ENCODE results near the gene FLG2.

DNA sequence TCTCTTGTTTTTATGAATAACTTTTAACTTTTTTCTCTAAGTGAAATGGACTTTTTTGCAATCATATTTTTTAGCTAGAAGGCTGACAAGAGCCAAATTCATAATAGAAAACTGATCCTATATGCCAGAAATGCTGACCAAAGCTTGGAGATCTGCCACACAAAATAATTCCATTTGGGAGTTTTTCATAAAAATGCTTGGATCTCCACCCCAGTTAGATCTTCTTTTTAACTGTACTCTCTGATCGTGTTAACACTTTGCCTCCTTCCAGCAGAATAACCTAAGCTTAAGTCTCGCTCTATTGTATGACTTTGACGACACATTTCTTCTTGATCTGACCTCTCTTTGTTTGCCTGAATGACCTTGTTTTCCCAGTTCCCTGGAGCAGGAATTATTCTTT lies 16.8 kb downstream of the FLG2 start:
- TF ChIP-seq, protein P1, sequence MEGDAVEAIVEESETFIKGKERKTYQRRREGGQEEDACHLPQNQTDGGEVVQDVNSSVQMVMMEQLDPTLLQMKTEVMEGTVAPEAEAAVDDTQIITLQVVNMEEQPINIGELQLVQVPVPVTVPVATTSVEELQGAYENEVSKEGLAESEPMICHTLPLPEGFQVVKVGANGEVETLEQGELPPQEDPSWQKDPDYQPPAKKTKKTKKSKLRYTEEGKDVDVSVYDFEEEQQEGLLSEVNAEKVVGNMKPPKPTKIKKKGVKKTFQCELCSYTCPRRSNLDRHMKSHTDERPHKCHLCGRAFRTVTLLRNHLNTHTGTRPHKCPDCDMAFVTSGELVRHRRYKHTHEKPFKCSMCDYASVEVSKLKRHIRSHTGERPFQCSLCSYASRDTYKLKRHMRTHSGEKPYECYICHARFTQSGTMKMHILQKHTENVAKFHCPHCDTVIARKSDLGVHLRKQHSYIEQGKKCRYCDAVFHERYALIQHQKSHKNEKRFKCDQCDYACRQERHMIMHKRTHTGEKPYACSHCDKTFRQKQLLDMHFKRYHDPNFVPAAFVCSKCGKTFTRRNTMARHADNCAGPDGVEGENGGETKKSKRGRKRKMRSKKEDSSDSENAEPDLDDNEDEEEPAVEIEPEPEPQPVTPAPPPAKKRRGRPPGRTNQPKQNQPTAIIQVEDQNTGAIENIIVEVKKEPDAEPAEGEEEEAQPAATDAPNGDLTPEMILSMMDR (conservative IDR thresholded peaks at IDR 0.05 in 1 of 2, IDR thresholded peaks at IDR 0.05 in 1 of 2; ENCODE audit: low read depth in 1 of 2, low read length in 2 of 2): no peak
- no peak for TF ChIP-seq EZH2 (IDR thresholded peaks at IDR 0.05; ENCODE audit: low read length, missing control alignments)

Measured in fibroblast of lung (primary cell).